H1 (cell line): ENCODE data around the gene ARL8A. TPM values are rescaled to one million over a fixed set of nuclear protein-coding genes. Genes with fewer than 3 reads are reported as not detected.
A peak's percentile ranks its signal among the peaks of the same experiment; 100 is the strongest.

Experiments
- CTCF ChIA-PET: fragments of 300-600 bp; sonication (Branson Sonifier 250); formaldehyde crosslinking; loops from one replicate; lab custom pipeline; 2021; ENCODE audit not compliant: partially characterized antibody; lab: Charles Lee
- POLR2A ChIA-PET: fragments of 300-600 bp; sonication (Branson Sonifier 250); formaldehyde crosslinking; loops from one replicate; lab custom pipeline; 2021; ENCODE audit warnings: inconsistent platforms; ENCODE audit not compliant: partially characterized antibody; lab: Charles Lee
- DNase-seq, 2 experiments: peaks; one replicate each; pipeline versions ENCODE4 v3.0.0 to v3.0.0-alpha.2; 2010 to 2022; ENCODE audit warnings: low spot score in 2 of 2, low read depth in 1 of 2, mixed read lengths in 1 of 2
- FAIRE-seq: peaks from 2 replicates; lab custom pipeline; 2011; peaks lifted over from hg19 to GRCh38; lab: Jason Lieb, UNC
- H2AFZ ChIP-seq: 2 replicates; pipeline ENCODE4 v1.8.1; 2012; ENCODE audit warnings: low read length, inconsistent platforms
- H2AK5ac ChIP-seq: 2 replicates; pipeline ENCODE4 v1.6.1; 2013; ENCODE audit warnings: low read depth, low read length
- H2BK120ac ChIP-seq: replicated peaks from 2 replicates; pipeline ENCODE3; 2013; ENCODE audit warnings: low read depth, low read length, inconsistent platforms
- H2BK12ac ChIP-seq: 2 replicates; pipeline ENCODE4 v1.6.1; 2013; ENCODE audit warnings: low read depth, low read length
- H2BK15ac ChIP-seq: 2 replicates; pipeline ENCODE4 v1.6.1; 2013; ENCODE audit warnings: low read length
- H2BK20ac ChIP-seq: 2 replicates; pipeline ENCODE4 v1.6.1; 2013; ENCODE audit warnings: low read length
- H2BK5ac ChIP-seq: 2 replicates; pipeline ENCODE4 v1.6.1; 2013; ENCODE audit warnings: low read depth, low read length
- H3K14ac ChIP-seq: 2 replicates; pipeline ENCODE4 v1.6.1; 2013; ENCODE audit warnings: inconsistent platforms; ENCODE audit not compliant: insufficient read length
- H3K18ac ChIP-seq: 2 replicates; pipeline ENCODE4 v1.6.1; 2013; ENCODE audit warnings: low read length; ENCODE audit errors: extremely low read depth
- H3K23ac ChIP-seq: 2 replicates; pipeline ENCODE4 v1.6.1; 2013; ENCODE audit warnings: inconsistent platforms; ENCODE audit not compliant: insufficient read length
- H3K23me2 ChIP-seq: 2 replicates; pipeline ENCODE4 v1.6.1; 2013; ENCODE audit warnings: low read depth, low read length
- H3K27ac ChIP-seq: 2 replicates; pipeline ENCODE4 v1.6.1; 2011; ENCODE audit warnings: low read depth, low read length, inconsistent platforms
- H3K27me3 ChIP-seq, 4 experiments: replicated peaks in 1 of 4; 1 replicate in 1 of 4; 2 replicates in 3 of 4; pipeline versions ENCODE4 v1.6.1 to v1.8.1; 2011 to 2013; ENCODE audit warnings: low read length in 3 of 4, mild to moderate bottlenecking in 3 of 4, inconsistent platforms in 2 of 4, mixed read lengths in 2 of 4, moderate library complexity in 1 of 4; ENCODE audit not compliant: control insufficient read depth in 3 of 4, insufficient read depth in 3 of 4; ENCODE audit errors: extremely low read depth in 1 of 4
- H3K36me3 ChIP-seq, 4 experiments: 2 replicates each; pipeline versions ENCODE4 v1.6.1 to v1.8.1; 2011 to 2013; ENCODE audit warnings: mild to moderate bottlenecking in 4 of 4, low read length in 3 of 4, moderate library complexity in 2 of 4, control low read depth in 1 of 4, inconsistent platforms in 1 of 4; ENCODE audit not compliant: insufficient read depth in 4 of 4, control insufficient read depth in 2 of 4
- H3K4ac ChIP-seq: replicated peaks from 2 replicates; pipeline ENCODE3; 2013; ENCODE audit warnings: low read length, low read depth, mixed read lengths, inconsistent platforms; ENCODE audit not compliant: insufficient read length
- H3K4me1 ChIP-seq, 4 experiments: replicated peaks in 1 of 4; 1 replicate in 1 of 4; 2 replicates in 3 of 4; pipeline versions ENCODE4 v1.6.1 to v1.8.1; 2011 to 2013; ENCODE audit warnings: low read length in 3 of 4, inconsistent platforms in 2 of 4, mixed read lengths in 1 of 4; ENCODE audit not compliant: insufficient read depth in 4 of 4, control insufficient read depth in 3 of 4
- H3K4me2 ChIP-seq, 2 experiments: 2 replicates each; pipeline versions ENCODE4 v1.6.1 to v1.8.1; 2011 to 2013; ENCODE audit warnings: low read depth in 2 of 2, low read length in 2 of 2, control low read depth in 1 of 2, inconsistent platforms in 1 of 2, mild to moderate bottlenecking in 1 of 2; ENCODE audit not compliant: insufficient read depth in 1 of 2
- H3K4me3 ChIP-seq, 4 experiments: fragments of 200-600, 300-600 bp in 1 of 4; sonication (generic), shearing (Covaris generic), sonication (Bioruptor Twin) in 1 of 4; 2 replicates each; pipeline versions ENCODE4 v1.5.1 to v1.8.1; 2011 to 2016; ENCODE audit warnings: low read length in 4 of 4, low read depth in 3 of 4, control low read depth in 2 of 4, inconsistent platforms in 2 of 4, mild to moderate bottlenecking in 2 of 4, mixed read lengths in 1 of 4, moderate library complexity in 1 of 4; ENCODE audit not compliant: insufficient read depth in 2 of 4; ENCODE audit errors: extremely low read depth in 1 of 4
- H3K56ac ChIP-seq: replicated peaks from 2 replicates; pipeline ENCODE3; 2013; ENCODE audit warnings: low read depth, mild to moderate bottlenecking, mixed read lengths, low read length, inconsistent platforms; ENCODE audit not compliant: insufficient read length
- H3K79me1 ChIP-seq: 2 replicates; pipeline ENCODE4 v1.6.1; 2013; ENCODE audit warnings: low read depth, low read length, control low read depth
- H3K79me2 ChIP-seq, 2 experiments: 2 replicates each; pipeline versions ENCODE4 v1.6.1 to v1.8.1; 2012 to 2013; ENCODE audit warnings: low read length in 2 of 2, mild to moderate bottlenecking in 2 of 2, inconsistent platforms in 1 of 2; ENCODE audit not compliant: insufficient read depth in 2 of 2, control insufficient read depth in 1 of 2
- H3K9ac ChIP-seq, 4 experiments: replicated peaks in 1 of 4; 1 replicate in 1 of 4; 2 replicates in 3 of 4; pipeline versions ENCODE4 v1.6.1 to v1.8.1; 2011 to 2013; ENCODE audit warnings: low read depth in 3 of 4, low read length in 3 of 4, control low read depth in 2 of 4, mild to moderate bottlenecking in 2 of 4, moderate library complexity in 2 of 4, inconsistent platforms in 1 of 4; ENCODE audit errors: extremely low read depth in 1 of 4
- H3K9me3 ChIP-seq, 2 experiments: 2 replicates each; pipeline versions ENCODE4 v1.6.1 to v1.8.1; 2012 to 2013; ENCODE audit warnings: mild to moderate bottlenecking in 2 of 2, moderate library complexity in 2 of 2, control low read depth in 1 of 2, inconsistent platforms in 1 of 2, low read depth in 1 of 2, low read length in 1 of 2, mixed read lengths in 1 of 2; ENCODE audit not compliant: insufficient read depth in 2 of 2
- H4K20me1 ChIP-seq, 2 experiments: replicated peaks in 1 of 2; 2 replicates each; pipeline versions ENCODE3 to v1.8.1; 2011 to 2013; ENCODE audit warnings: inconsistent platforms in 2 of 2, low read length in 2 of 2, mild to moderate bottlenecking in 1 of 2; ENCODE audit not compliant: insufficient read depth in 2 of 2, control insufficient read depth in 1 of 2
- H4K5ac ChIP-seq: 2 replicates; pipeline ENCODE4 v1.6.1; 2013; ENCODE audit warnings: low read length, low read depth, mixed read lengths, inconsistent platforms; ENCODE audit not compliant: insufficient read length
- H4K8ac ChIP-seq: 2 replicates; pipeline ENCODE4 v1.8.0; 2013; ENCODE audit warnings: mild to moderate bottlenecking, moderate library complexity, low read length, inconsistent platforms; ENCODE audit not compliant: insufficient read depth; ENCODE audit errors: extremely low read depth
- H4K91ac ChIP-seq: replicated peaks from 2 replicates; pipeline ENCODE3; 2013; ENCODE audit warnings: low read length, mixed read lengths, inconsistent platforms; ENCODE audit not compliant: insufficient read length
- EZH2 ChIP-seq: fragments of 200-600 bp; sonication (generic); IDR thresholded peaks from 2 replicates; pipeline ENCODE4 v1.7.1; 2012; ENCODE audit warnings: low read depth, mild to moderate bottlenecking, moderate library complexity, low read length, inconsistent platforms; ENCODE audit not compliant: severe bottlenecking
- KDM1A ChIP-seq: fragments of 200-600, 300-600 bp; sonication (generic); IDR thresholded peaks from 2 replicates; pipeline ENCODE4 v1.7.1; 2016; ENCODE audit warnings: mild to moderate bottlenecking, low read length, borderline replicate concordance
- POLR2AphosphoS5 ChIP-seq: IDR thresholded peaks from 2 replicates; pipeline ENCODE4 v1.6.1; 2011; ENCODE audit warnings: low read depth, low read length
- RFX5 ChIP-seq: IDR thresholded peaks from 2 replicates; pipeline ENCODE4 v1.6.1; 2011; ENCODE audit warnings: low read depth, low read length, improper control_type of control experiment, borderline replicate concordance
- RXRA ChIP-seq: IDR thresholded peaks from 2 replicates; pipeline ENCODE4 v1.6.1; 2011; ENCODE audit warnings: low read depth, mild to moderate bottlenecking, low read length, moderate library complexity; ENCODE audit not compliant: insufficient read depth
- SIRT6 ChIP-seq: IDR thresholded peaks from one replicate; pipeline ENCODE4 v1.7.1; 2012; ENCODE audit warnings: low read length, inconsistent platforms
- TBP ChIP-seq: IDR thresholded peaks from 2 replicates; pipeline ENCODE4 v1.6.1; 2011; ENCODE audit warnings: low read depth, low read length, improper control_type of control experiment
- WGBS, 2 experiments: shearing (Covaris generic) in 1 of 2; methylation state at CpG; one replicate each; pipeline versions ENCODE4 v1.1.6 to v1.1.7; 2013 to 2015; ENCODE audit warnings: low lambda C conversion rate in 2 of 2, mixed read lengths in 2 of 2, inconsistent platforms in 1 of 2, low coverage in 1 of 2, missing lambda C conversion rate in 1 of 2; ENCODE audit not compliant: insufficient replicate concordance in 2 of 2, insufficient coverage in 1 of 2, insufficient read length in 1 of 2; ENCODE audit errors: extremely low coverage in 1 of 2, missing lambda C conversion rate in 1 of 2; 5-methylcytosine and 5-hydroxymethylcytosine counted together
- polyA plus RNA-seq, 7 experiments: library from polyadenylated mRNA; depleted of rRNA in 3 of 7; stranded (reverse) in 5 of 7; unstranded in 2 of 7; fragments of >200 nt in 5 of 7; fragments of 200-250 nt in 2 of 7; gene quantifications; 1 replicate in 5 of 7; 2 replicates in 1 of 7; 4 replicates in 1 of 7; pipeline versions ENCODE4 v1.2.1 to v1.2.3, GENCODE V29; 2011 to 2013; ENCODE audit warnings: missing spikeins in 2 of 7, mixed read lengths in 2 of 7
- total RNA-seq: library from RNA; stranded (reverse); fragmentation: NEBNext Ultra II Directional; extraction: Animal tissue kit (Norgen Biotek cat#: 25700); gene quantifications from 2 replicates; pipeline ENCODE4 v1.2.1, GENCODE V29; 2021
- TF ChIP-seq, protein P1 (sequence below): IDR thresholded peaks from 2 replicates; pipeline ENCODE4 v1.6.1; 2011; ENCODE audit warnings: low read depth, mild to moderate bottlenecking, low read length; ENCODE audit not compliant: insufficient read depth

Gene ARL8A
- total and polyA plus RNA-seq, 2 of the 8 experiments (the other 6 are each of a cell fraction or from before 2014, with no cell fraction given): 40.3 to 58.7 TPM

DNA sequence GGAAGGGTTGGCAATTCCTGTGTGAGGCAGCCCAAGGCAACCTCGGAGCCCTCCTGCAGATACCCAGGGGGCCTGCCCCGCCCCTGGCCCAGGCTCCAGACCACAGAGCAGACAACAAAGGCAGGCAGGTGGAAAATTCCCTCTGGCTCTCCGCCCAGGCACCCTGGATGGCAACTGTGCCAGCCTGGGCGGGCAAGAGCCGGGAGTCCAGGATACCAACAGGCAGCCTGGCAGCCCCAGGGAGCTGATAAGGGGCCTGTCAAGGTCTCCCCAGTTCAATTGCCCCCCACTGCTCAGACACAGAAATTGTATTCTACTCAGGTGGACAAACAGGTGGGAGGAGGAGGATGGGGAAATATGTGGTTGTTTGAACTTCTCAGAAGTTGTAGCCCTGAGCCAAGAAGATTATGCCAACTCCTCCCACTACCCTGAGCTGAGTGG lies 37.2 kb downstream of the ARL8A start:
- peak overlapping the region; percentile 75 for H2BK15ac ChIP-seq
- no peak overlapping the region for H3K56ac ChIP-seq
- peaks cover 15 to 22% (median 18%) of the 10 kb centered on the region in 4 experiments for H3K4me1 ChIP-seq
- ChIA-PET POLR2A (interaction anchor here (1.1 to 4.3 kb wide), 3 partner anchors 8 to 97 kb away, joined by 3 to 33 read pairs (median 21); partner anchors contain the start of gene ELF3), CTCF (interaction anchor here (0.6 to 5.3 kb wide), 7 partner anchors 9 to 635 kb away, joined by 3 to 77 read pairs (median 11); partner anchors contain the start of genes ELF3 and GPR37L1)
- no peaks in the 10 kb centered on the region for H3K79me1 ChIP-seq
- no peak overlapping the region for H3K23ac ChIP-seq
- no peak overlapping the region for H2BK120ac ChIP-seq
- H2BK5ac ChIP-seq: no peak overlapping the region
- 0 out of 2 replicates have a peak overlapping the region, but pooled peaks have one; percentile 29 for H2BK20ac ChIP-seq
- no peak overlapping the region for H4K5ac ChIP-seq
- H2AFZ ChIP-seq: no peak overlapping the region
- H3K27ac ChIP-seq: no peak overlapping the region
- no peak overlapping the region for H3K4me2 ChIP-seq
- FAIRE-seq (no peak), DNase-seq (no peak)
- no peak overlapping the region for H3K14ac ChIP-seq
- no peaks in the 10 kb centered on the region for H3K27me3 ChIP-seq
- WGBS, 2 experiments: 76% methylated on average over 5 of the region's 5 CpGs; no CpG with 5 or more reads in 1 of the 2 experiments
- H3K4ac ChIP-seq: no peak overlapping the region
- H3K36me3 ChIP-seq: no peaks in the 10 kb centered on the region
- peak overlapping the region; percentile 82; the same call in 1 of the 2 replicates for H2BK12ac ChIP-seq
- H3K23me2 ChIP-seq: no peaks in the 10 kb centered on the region
- H3K4me3 ChIP-seq: no peak overlapping the region
- TF ChIP-seq KDM1A (no peak), RXRA (no peak), TBP (no peak), RFX5 (no peak), EZH2 (no peak), SIRT6 (no peak), POLR2AphosphoS5 (no peak)
- TF ChIP-seq, protein P1, sequence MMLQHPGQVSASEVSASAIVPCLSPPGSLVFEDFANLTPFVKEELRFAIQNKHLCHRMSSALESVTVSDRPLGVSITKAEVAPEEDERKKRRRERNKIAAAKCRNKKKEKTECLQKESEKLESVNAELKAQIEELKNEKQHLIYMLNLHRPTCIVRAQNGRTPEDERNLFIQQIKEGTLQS: no peak
- H3K9me3 ChIP-seq: no peaks in the 10 kb centered on the region
- no peak overlapping the region for H4K91ac ChIP-seq
- no peaks in the 10 kb centered on the region for H3K79me2 ChIP-seq
- H2AK5ac ChIP-seq: peak overlapping the region; percentile 91; the same call in 1 of the 2 replicates
- no peak overlapping the region for H3K9ac ChIP-seq
- 0 out of 2 replicates have a peak overlapping the region, but pooled peaks have one; percentile 17 for H4K8ac ChIP-seq
- no peak overlapping the region for H3K18ac ChIP-seq
- no peaks in the 10 kb centered on the region for H4K20me1 ChIP-seq
